HG03565 (cell line): ENCODE results near the gene CCR1.
"Not testable (repeated sequence)": the region's sequence is repeated elsewhere in the genome, so short reads cannot be mapped to it uniquely, and the experiment has no call there.

Experiments
- ATAC-seq: cut with Tn5 transposase; IDR thresholded peaks from one replicate; pipeline ENCODE4 v1.9.1; 2021; ENCODE audit warnings: mild to moderate bottlenecking, moderate library complexity; ENCODE audit not compliant: unreplicated experiment

The CCR1 gene

DNA sequence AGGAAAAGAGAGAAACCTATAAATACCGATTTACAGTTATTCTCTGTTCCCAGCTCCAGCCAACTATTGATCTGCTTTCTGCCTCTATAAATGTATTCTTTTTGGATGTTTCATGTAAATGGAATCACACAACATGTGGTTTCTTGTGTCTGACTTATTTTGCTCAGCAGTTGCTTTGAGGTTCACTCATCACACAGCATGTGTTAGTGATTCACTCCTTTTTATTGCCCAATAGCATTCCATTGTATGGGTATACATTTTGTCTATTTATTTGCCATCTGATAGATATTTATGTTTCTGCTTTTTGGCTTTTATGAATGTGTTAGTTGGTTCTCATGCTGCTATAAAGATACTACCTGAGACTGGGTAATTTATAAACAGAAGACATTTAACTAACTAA is 23.6 kb downstream of the CCR1 start:
- no peak for ATAC-seq

DNA sequence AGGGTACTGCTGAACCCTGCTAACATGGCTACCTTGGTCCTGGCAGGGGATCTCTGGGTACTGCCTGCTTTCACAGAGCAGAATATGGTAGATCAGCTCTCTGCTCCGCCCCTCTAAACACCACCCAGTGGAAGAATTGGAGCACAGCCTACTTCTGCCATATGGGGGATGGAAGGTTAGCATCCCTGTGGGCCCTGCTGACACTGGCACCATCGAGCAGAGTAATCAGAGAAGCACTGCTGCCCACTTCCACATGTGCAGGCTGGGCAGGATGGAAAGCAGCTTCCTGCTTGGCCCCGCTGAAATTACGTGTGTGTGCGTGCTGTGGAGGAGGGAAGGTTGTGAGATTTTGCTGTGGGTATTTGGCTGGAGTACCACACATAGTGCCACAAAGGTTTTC is 24.8 kb downstream of the CCR1 start:
- ATAC-seq: no peak

- no peak for ATAC-seq
Observed at GRCh38 chr3:46168583-46169345, 39.3 kb downstream of the CCR1 start.

DNA sequence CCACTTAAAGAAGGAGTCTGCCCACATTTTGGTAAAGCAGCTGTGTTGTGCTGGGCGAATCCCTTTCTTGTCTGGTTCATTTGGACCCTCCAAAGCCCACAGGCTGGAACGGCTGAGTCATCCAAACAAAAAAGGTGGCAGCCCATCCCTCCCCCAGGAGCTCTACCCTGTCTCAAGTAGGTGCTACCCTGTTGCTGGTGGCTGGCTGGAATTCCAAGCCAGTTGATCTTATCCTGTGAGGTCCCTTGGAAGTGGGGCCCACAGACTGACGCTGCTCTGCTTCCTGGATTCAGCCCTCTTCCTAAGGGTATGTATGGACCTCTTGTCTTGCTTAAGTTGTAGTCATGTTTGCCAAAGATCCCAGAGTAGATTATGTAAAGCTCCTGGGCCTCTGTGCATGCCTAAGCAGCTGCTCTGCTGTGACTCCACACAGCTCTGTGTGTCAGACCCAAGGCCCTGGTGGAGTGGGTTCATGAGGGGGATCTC is 44.5 kb downstream of the CCR1 start:
- no peak for ATAC-seq

DNA sequence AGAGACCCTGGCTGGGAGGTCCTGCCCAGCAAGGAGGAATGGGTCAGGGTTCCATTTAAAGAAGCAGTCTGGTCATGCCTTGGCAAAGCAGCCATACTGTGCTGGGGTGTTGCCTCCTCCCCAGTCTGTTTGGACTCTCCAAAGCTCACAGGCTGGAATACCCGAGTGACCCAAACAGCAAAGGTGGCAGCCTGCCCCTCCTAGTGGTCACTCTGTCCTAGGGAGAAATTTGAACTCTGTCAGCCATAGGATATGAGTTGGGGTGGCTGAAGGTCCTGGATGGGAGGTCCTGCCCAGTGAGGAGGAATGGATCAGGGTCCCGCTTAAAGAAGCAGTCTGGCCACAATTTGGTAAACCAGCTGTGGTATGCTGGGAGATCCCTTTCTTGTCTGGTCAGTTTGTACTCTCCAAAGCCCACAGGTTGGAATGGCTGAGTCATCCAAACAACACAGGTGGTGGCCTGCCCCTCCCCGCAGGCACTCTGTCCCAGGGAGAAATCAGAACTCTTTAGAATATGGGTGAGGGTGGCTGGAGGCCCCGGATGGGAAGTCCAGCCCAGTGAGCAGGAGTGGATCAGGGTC is 45.0 kb downstream of the CCR1 start:
- no peak for ATAC-seq

GRCh38 chr3:46157685-46158084 is 50.4 kb downstream of the CCR1 start:
- not testable (repeated sequence) for ATAC-seq

- ATAC-seq: no peak
Observed at GRCh38 chr3:46154311-46154710, 53.8 kb downstream of the CCR1 start.
